Measurements from ENCODE around the gene MPO. TPM values are rescaled to one million over a fixed set of nuclear protein-coding genes. Genes with fewer than 3 reads are reported as not detected.
A peak's percentile ranks its signal among the peaks of the same experiment; 100 is the strongest.

The MPO gene
- total RNA-seq, 2 experiments from 2014 or later = not detected

GRCh38 chr17:58281511-58282011, 826 bp upstream of the MPO start:
- peaks cover 17% of the 10 kb centered on the region for H3K27me3 Mint-ChIP-seq
- H3K36me3 Mint-ChIP-seq (ENCODE audit: low read depth) = no peaks in the 10 kb centered on the region
- no peak overlapping the region for H3K27ac Mint-ChIP-seq
- CTCF ChIA-PET = interaction anchor here (1.1 kb wide), 1 partner anchor 181 kb away, joined by 3 read pairs; no protein-coding TSS in a partner anchor
- no peaks in the 10 kb centered on the region for H3K9me3 Mint-ChIP-seq
- no peak overlapping the region for H3K4me3 Mint-ChIP-seq
- H3K4me1 Mint-ChIP-seq = peaks cover 7% of the 10 kb centered on the region
- POLR2A ChIA-PET = no interaction called here
- no peak for DNase-seq

DNA sequence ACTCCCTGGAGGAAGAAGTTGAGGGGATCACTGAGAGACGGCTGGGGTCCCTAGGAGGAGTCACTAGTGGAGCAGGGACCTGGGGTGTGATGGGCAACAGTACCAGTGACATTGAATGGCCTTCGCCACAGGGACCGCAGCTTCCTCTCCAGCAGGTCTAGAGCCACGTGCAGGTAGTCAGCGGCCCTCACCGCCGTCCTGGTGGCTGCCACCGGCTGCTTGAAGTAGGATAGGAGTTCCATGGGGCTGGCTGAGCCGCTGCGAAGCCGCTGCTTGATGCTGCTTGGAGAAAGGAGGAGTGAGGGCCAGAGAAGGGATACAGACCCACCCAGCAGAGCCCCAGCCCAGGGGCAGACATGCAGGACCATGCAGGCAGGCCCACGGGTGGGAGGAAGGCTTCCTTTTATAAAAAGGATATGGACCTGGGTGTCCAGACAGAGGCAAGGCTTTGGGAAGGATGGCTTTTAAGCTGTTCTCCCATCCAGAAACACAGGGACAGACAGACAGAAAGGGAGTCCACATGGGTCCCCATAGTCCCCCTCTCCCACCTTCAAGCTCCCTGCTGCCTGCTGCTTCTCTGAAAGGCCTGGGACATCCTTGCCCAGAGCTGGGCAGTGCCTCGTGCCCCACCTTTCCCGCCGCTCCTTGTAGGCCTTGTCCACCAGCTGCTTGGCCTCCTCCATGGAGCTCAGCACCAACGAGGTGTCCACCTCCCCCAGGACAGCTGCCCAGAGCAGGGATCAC, 827 bp downstream of the MPO start:
- ChIA-PET CTCF (interaction anchor here (0.6 to 1.2 kb wide), 4 partner anchors 30 to 345 kb away, joined by 3 read pairs; partner anchors contain the start of gene RNF43), POLR2A (no interaction called here)
- no peak for DNase-seq
- Mint-ChIP-seq H3K27ac (no peak overlapping the region), H3K9me3 (no peaks in the 10 kb centered on the region), H3K27me3 (peaks cover 17% of the 10 kb centered on the region), H3K36me3 (ENCODE audit: low read depth) (no peaks in the 10 kb centered on the region), H3K4me3 (no peak overlapping the region), H3K4me1 (peaks cover 5% of the 10 kb centered on the region)

DNA sequence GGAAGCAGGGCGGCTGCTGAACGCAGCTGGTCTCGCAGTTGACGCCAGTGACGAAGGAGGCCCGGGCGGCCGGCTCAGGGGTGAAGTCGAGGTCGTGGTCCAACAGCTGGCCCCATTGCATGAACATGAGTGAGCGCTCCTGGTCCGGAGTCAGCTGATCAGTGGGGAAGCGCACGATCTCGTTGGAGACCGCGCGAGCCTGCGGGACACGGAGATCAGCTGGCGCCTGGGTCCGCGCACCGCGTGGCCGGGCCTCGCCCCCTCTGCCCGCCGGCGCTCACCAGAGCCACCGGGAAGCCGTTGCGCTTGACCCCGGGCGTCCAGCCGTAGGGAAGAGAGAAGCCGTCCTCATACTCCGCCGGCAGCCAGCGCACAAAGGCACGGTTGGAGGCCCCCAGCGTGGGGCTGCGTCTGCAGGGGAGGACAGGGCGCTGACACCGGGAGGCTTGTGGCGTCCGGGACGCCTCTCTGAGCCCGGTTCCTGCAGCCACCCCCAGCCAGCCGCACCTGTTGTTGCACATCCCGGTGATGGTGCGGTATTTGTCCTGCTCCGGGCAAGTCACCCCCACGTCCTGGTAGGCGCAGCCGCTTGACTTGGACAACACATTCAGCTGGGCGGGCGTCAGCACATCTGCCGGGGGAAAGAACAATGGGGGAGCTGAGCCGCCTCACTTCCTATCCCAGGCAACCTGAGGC, 1.6 kb downstream of the MPO start:
- no peaks in the 10 kb centered on the region for H3K9me3 Mint-ChIP-seq
- H3K4me3 Mint-ChIP-seq = no peak overlapping the region
- CTCF ChIA-PET = interaction anchor here (0.6 kb wide), 2 partner anchors 346 to 1250 kb away, joined by 3 read pairs; no protein-coding TSS in a partner anchor
- DNase-seq = no peak
- H3K27ac Mint-ChIP-seq = no peak overlapping the region
- H3K4me1 Mint-ChIP-seq = peaks cover 5% of the 10 kb centered on the region
- H3K36me3 Mint-ChIP-seq (ENCODE audit: low read depth) = no peaks in the 10 kb centered on the region
- POLR2A ChIA-PET = no interaction called here
- H3K27me3 Mint-ChIP-seq = peaks cover 17% of the 10 kb centered on the region

GRCh38 chr17:58278661-58279015, 2.1 kb downstream of the MPO start:
- ChIA-PET CTCF (interaction anchor here (0.6 kb wide), 1 partner anchor 1251 kb away, joined by 3 read pairs; no protein-coding TSS in a partner anchor), POLR2A (no interaction called here)
- H3K9me3 Mint-ChIP-seq = no peaks in the 10 kb centered on the region
- DNase-seq = no peak
- peaks cover 17% of the 10 kb centered on the region for H3K27me3 Mint-ChIP-seq
- peaks cover 5% of the 10 kb centered on the region for H3K4me1 Mint-ChIP-seq
- H3K36me3 Mint-ChIP-seq (ENCODE audit: low read depth) = no peaks in the 10 kb centered on the region
- no peak overlapping the region for H3K27ac Mint-ChIP-seq
- no peak overlapping the region for H3K4me3 Mint-ChIP-seq

DNA sequence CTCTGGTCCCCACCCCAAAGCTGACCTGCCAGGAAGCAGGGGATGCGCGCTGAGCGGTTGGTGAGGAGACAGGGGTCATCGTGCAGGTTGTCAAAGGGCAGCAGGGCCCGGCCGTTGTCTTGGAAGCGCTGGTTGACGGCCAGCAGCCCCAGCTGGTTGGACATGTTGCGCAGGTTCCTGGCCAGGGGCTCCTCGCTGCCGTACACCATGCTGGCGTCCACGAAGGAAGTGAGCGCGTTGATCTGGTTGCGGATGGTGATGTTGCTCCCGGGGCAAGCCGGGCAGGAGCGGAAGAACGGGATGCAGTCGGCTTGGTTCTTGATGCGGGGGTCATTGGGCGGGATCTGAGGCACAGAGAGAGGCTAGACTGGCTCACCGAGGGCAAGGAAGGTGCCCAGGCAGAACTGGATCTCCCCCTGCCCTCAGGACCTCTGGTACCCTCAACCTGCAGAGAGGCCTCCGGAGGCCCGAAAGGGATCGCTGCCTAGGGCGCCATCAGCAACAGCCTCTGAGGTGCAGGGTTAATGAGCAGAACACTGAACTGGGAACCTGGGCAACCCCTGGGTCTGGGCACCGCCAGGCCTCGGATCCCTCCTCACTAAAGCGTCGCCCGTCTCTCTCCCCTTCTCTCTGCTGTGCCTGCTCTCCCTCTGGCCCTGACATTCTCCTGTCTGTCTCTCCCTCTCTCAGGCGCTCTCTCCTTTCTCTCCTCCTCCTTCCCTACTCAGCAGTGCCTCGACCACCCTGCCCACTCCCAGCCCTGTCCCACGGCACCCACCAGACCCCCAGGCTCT, 2.7 kb downstream of the MPO start:
- H3K36me3 Mint-ChIP-seq (ENCODE audit: low read depth) = no peaks in the 10 kb centered on the region
- CTCF ChIA-PET = interaction anchor here (0.6 to 1.1 kb wide), 2 partner anchors 1230 to 1252 kb away, joined by 3 read pairs; no protein-coding TSS in a partner anchor
- no peak overlapping the region for H3K4me3 Mint-ChIP-seq
- H3K27me3 Mint-ChIP-seq = peaks cover 17% of the 10 kb centered on the region
- peaks cover 5% of the 10 kb centered on the region for H3K4me1 Mint-ChIP-seq
- H3K9me3 Mint-ChIP-seq = no peaks in the 10 kb centered on the region
- no peak for DNase-seq
- POLR2A ChIA-PET = no interaction called here
- no peak overlapping the region for H3K27ac Mint-ChIP-seq

DNA sequence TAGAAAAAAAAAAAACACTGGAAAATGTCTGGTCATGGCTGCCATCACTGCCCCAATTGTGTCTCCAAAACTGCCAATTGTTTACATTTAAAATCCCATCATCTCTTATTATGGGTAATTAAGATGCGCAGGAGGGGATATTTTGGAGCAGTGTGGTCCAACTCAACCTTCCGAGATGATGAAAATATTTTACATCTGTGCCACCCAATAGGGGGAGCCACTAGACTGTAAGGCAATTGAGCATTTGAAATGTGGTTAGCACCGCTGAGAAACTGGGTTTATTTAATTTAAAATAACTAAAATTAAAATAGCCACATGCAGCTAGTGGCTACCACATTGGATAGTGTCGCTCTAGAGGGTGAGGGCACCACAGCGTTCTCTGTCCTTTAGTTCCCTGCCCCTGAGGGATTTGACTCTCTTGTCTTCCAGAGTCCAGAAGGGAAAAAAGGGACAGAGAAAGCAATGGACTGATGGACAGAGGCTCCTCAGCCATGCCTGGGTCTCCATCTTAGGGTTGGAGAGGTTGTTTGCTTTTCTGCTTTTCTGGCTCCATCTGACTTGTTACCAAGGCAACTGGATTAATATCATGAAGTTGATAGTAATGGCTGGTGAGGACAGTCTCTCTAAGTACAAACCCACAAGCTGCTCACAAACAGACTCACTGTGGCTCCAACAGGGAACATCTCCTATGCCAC, 3.5 kb downstream of the MPO start:
- Mint-ChIP-seq H3K36me3 (ENCODE audit: low read depth) (no peaks in the 10 kb centered on the region), H3K27ac (no peak overlapping the region), H3K4me1 (peaks cover 5% of the 10 kb centered on the region), H3K4me3 (no peak overlapping the region), H3K9me3 (no peaks in the 10 kb centered on the region), H3K27me3 (peaks cover 17% of the 10 kb centered on the region)
- CTCF ChIA-PET = interaction anchor here (0.6 to 2.0 kb wide), 3 partner anchors 28 to 1229 kb away, joined by 3 to 6 read pairs (median 4); no protein-coding TSS in a partner anchor
- POLR2A ChIA-PET = no interaction called here
- DNase-seq = peak; percentile 38

- Mint-ChIP-seq H3K4me3 (no peak overlapping the region), H3K27me3 (peaks cover 17% of the 10 kb centered on the region), H3K9me3 (no peaks in the 10 kb centered on the region), H3K36me3 (ENCODE audit: low read depth) (no peaks in the 10 kb centered on the region), H3K27ac (no peak overlapping the region), H3K4me1 (peaks cover 5% of the 10 kb centered on the region)
- DNase-seq = no peak
- POLR2A ChIA-PET = no interaction called here
- CTCF ChIA-PET = interaction anchor here (1.0 to 2.0 kb wide), 3 partner anchors 27 to 211 kb away, joined by 3 to 6 read pairs (median 4); partner anchors contain the start of gene HSF5
These were observed 4.3 kb downstream of the MPO start for GRCh38 chr17:58276423-58276822.

DNA sequence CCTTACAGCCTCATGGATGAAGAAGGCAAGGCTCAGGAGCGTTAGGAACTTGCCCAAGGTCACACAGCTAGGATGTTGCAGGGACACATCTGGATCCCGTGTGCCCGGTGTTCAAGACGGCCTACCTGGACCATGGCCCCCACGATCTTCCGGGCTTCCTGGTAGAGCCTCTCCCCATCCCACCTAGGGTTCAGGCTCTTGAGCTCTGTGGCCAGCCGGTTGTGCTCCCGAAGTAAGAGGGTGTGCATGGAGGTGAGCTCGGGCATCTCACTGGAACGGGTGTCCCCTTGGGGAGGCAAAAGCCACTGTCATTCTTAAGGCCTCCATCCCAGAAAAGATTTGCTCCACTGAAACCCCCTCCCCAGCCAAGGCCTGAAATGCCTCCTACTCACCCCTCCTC, 5.3 kb downstream of the MPO start:
- CTCF ChIA-PET = interaction anchor here (0.7 to 2.0 kb wide), 3 partner anchors 13 to 172 kb away, joined by 3 to 6 read pairs (median 4); no protein-coding TSS in a partner anchor
- Mint-ChIP-seq H3K4me1 (peaks cover 5% of the 10 kb centered on the region), H3K4me3 (no peak overlapping the region), H3K36me3 (ENCODE audit: low read depth) (no peaks in the 10 kb centered on the region), H3K9me3 (no peaks in the 10 kb centered on the region), H3K27me3 (peaks cover 12% of the 10 kb centered on the region), H3K27ac (no peak overlapping the region)
- no peak for DNase-seq
- POLR2A ChIA-PET = no interaction called here

DNA sequence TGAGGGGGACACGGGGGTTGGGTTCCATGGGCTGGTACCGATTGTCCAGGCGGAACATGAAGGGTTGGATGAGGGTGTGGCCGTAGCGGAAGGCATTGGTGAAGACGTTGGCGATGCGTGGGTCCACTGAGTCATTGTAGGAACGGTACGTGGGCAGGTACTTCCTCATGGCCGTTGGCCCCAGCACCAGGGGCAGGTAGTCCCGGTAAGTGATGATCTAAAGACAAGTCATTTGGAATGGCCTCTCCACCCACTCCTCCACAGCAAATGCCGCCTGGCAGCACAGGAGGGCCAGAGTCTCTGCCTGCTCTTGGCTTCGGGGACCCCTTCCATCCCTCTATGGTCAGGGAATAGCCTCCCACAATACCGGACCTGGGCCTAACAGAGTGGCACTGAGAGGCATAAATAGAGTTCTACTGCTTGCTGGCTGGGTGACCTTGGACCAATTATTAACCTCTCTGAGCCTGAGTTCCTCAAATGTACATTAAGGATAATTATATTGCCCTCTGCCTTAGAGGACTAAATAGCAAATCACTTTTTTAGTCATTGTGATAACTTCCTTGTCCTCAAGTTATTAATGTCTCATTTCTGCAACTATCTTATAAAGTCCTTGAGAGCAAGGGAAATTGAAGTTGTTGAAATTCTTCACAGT, 7.2 kb downstream of the MPO start:
- no peak overlapping the region for H3K27ac Mint-ChIP-seq
- POLR2A ChIA-PET = no interaction called here
- no peaks in the 10 kb centered on the region for H3K36me3 Mint-ChIP-seq (ENCODE audit: low read depth)
- H3K27me3 Mint-ChIP-seq = peaks cover 3% of the 10 kb centered on the region
- CTCF ChIA-PET = interaction anchor here (1.7 kb wide), 1 partner anchor 24 kb away, joined by 5 read pairs; no protein-coding TSS in a partner anchor
- H3K9me3 Mint-ChIP-seq = no peaks in the 10 kb centered on the region
- no peak for DNase-seq
- no peak overlapping the region for H3K4me3 Mint-ChIP-seq
- no peaks in the 10 kb centered on the region for H3K4me1 Mint-ChIP-seq

DNA sequence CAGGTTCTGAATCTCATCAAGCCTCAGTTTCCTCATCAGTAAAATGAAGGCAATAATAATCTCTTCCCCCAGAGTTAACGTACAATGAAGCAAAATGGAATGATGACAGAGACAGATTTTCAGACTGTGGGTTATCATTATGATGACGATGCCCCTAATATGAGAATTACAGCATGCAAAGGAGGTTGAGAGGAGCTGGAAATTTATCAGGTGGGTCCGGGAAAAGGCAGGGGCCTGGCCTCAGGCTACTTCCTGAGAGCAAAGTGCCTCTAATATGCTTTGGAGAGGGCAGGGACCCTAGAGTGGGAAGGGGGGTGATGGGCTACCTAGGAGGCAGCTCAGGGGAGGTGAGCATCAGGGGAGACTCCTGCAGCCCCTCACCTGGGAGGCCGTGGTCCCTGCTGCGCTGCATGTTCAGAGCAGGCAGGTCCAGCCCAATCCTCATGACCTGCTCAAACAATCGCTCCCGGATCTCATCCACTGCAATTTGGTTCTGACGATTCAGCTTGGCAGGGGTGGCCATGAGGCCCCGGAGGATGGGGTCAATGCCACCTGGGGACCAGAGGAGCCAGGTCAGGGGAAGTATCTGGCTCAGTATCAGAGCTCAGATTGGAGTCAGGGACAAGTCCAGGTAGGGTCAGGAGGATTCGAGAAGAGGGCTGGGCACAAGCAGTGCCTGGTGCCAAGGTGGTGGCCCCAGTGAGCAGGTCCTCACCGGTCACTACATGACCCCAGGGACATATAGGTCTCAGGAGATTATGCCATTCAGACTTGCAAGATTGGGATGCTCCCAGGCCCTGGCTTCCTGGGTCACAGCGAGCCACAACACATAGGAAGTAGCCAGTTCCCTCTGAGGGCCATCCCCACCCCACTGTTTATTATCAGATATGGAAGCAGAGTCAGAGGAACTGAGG, 8.1 kb downstream of the MPO start:
- Mint-ChIP-seq H3K27ac (no peak overlapping the region), H3K4me3 (no peak overlapping the region), H3K36me3 (ENCODE audit: low read depth) (no peaks in the 10 kb centered on the region), H3K27me3 (no peaks in the 10 kb centered on the region), H3K9me3 (no peaks in the 10 kb centered on the region), H3K4me1 (no peaks in the 10 kb centered on the region)
- CTCF ChIA-PET = interaction anchor here (1.7 kb wide), 1 partner anchor 23 kb away, joined by 5 read pairs; no protein-coding TSS in a partner anchor
- POLR2A ChIA-PET = no interaction called here
- no peak for DNase-seq

DNA sequence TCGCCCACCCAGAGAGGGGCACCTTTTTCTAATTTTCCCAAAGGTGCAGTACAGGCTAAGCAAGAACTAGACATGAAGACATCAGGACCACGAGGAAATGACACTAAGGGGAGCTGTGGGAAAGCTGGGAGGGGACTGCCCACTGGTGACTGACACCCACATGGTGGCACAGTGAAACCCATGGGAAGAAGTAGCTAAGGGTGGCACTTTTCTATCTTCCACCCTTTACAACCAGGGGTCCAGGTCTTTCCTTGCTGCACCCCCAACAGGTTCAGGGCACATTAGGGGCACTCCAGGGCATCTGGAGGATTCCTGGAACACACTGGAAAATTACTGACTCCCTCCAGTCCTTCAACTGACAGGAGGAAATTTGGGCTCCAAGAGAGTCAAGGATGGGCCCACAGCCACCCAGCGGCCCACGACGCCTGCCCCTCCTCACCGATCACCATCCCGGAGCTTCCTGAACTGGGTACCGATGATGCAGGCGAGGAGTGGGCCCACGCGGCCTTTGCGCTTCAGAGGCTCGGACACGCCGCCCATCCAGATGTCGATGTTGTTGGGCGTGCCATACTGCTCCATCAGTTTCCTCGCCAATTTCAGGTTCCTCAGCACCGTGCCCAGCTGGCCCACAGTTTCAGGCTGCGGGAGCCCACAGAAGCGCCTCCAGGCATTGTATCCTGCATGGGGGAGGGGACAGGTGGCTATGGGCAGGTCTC, 9.4 kb downstream of the MPO start:
- no peaks in the 10 kb centered on the region for H3K27me3 Mint-ChIP-seq
- DNase-seq = no peak
- H3K9me3 Mint-ChIP-seq = no peaks in the 10 kb centered on the region
- no peak overlapping the region for H3K27ac Mint-ChIP-seq
- ChIA-PET POLR2A (no interaction called here), CTCF (no interaction called here)
- H3K36me3 Mint-ChIP-seq (ENCODE audit: low read depth) = no peaks in the 10 kb centered on the region
- H3K4me3 Mint-ChIP-seq = no peak overlapping the region
- no peaks in the 10 kb centered on the region for H3K4me1 Mint-ChIP-seq
